ENCODE measurements around the gene AKT1. TPM values are rescaled to one million over a fixed set of nuclear protein-coding genes. Genes with fewer than 3 reads are reported as not detected.

AKT1 gene
- total and polyA plus RNA-seq, 2 of the 13 experiments (the other 11 are each of a cell fraction or from before 2014, with no cell fraction given): 96.2 to 116 TPM

DNA sequence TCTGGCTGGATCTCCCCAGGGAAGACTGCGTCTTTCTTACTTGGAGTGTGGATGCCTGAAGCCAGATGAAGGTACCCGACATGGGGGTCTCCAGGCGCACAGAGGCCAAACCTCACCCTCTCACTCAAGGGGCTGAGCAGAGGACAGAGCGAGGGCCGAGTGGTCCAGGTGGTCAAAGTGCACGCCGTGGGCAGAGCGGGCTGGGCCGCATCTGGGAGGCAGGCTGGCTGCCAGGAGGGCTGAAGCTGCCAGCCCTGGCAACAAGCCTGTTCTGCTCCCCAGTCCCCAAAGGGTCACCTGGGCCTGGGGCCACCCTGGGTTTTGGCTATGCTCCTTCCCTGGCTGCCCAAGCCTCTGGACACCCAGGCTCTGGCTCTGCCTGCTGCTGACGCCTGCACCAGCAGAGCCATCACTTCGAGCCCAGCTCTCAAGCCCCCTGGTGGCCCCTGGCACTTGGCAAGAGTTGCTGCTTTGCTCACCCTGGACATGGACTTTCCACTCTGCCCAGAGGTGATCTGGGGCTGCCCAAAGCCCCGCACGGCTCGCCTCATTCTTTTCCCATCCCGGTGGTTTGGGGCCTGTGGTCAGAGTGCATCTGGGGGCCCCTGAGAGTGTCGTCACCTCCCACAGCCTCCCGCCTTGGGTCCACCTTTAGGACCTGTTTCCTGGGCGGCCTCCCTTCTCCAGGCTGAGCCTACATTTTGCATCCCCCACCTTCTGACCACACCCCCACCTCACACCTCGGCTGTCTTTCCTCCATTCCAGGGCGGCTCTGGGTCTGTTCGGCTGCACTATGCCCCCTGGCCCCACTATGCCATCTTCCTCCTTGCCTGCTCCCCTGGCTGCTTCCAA, 68.7 kb downstream of the AKT1 start (continued):
- TF ChIP-seq, protein P1, sequence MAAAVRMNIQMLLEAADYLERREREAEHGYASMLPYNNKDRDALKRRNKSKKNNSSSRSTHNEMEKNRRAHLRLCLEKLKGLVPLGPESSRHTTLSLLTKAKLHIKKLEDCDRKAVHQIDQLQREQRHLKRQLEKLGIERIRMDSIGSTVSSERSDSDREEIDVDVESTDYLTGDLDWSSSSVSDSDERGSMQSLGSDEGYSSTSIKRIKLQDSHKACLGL (CRISPR knock-in tag; IDR thresholded peaks at IDR 0.05): peak; percentile 70; the same call in 1 of the 2 replicates
- 0 out of 2 replicates have a peak, but pooled peaks have one; percentile 24 for TF ChIP-seq NR2F6 (IDR thresholded peaks at IDR 0.05)
- peak; percentile 54; the same call in 1 of the 2 replicates for TF ChIP-seq NR2F6 (CRISPR knock-in tag; IDR thresholded peaks at IDR 0.05)
- TF ChIP-seq, protein P2, sequence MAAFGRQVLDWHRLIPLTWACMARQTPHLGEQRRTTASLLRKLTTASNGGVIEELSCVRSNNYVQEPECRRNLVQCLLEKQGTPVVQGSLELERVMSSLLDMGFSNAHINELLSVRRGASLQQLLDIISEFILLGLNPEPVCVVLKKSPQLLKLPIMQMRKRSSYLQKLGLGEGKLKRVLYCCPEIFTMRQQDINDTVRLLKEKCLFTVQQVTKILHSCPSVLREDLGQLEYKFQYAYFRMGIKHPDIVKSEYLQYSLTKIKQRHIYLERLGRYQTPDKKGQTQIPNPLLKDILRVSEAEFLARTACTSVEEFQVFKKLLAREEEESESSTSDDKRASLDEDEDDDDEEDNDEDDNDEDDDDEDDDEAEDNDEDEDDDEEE (CRISPR knock-in tag; IDR thresholded peaks at IDR 0.05): no peak
- no peak for TF ChIP-seq TOPORS (CRISPR knock-in tag; IDR thresholded peaks at IDR 0.05)
- TF ChIP-seq, protein P3, sequence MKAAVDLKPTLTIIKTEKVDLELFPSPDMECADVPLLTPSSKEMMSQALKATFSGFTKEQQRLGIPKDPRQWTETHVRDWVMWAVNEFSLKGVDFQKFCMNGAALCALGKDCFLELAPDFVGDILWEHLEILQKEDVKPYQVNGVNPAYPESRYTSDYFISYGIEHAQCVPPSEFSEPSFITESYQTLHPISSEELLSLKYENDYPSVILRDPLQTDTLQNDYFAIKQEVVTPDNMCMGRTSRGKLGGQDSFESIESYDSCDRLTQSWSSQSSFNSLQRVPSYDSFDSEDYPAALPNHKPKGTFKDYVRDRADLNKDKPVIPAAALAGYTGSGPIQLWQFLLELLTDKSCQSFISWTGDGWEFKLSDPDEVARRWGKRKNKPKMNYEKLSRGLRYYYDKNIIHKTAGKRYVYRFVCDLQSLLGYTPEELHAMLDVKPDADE (CRISPR knock-in tag; IDR thresholded peaks at IDR 0.05): no peak
- no peak for TF ChIP-seq SUZ12 (IDR thresholded peaks at IDR 0.05; ENCODE audit: low read depth, low read length)
- TF ChIP-seq, protein P4, sequence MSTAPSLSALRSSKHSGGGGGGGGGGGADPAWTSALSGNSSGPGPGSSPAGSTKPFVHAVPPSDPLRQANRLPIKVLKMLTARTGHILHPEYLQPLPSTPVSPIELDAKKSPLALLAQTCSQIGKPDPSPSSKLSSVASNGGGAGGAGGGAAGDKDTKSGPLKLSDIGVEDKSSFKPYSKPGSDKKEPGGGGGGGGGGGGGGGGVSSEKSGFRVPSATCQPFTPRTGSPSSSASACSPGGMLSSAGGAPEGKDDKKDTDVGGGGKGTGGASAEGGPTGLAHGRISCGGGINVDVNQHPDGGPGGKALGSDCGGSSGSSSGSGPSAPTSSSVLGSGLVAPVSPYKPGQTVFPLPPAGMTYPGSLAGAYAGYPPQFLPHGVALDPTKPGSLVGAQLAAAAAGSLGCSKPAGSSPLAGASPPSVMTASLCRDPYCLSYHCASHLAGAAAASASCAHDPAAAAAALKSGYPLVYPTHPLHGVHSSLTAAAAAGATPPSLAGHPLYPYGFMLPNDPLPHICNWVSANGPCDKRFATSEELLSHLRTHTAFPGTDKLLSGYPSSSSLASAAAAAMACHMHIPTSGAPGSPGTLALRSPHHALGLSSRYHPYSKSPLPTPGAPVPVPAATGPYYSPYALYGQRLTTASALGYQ (CRISPR knock-in tag; IDR thresholded peaks at IDR 0.05): no peak
- no peak for TF ChIP-seq MAFF (IDR thresholded peaks at IDR 0.05; ENCODE audit: low read depth, low read length)
- TF ChIP-seq MAFK (conservative IDR thresholded peaks at IDR 0.05 in 1 of 2, IDR thresholded peaks at IDR 0.05 in 1 of 2; ENCODE audit: low read length in 2 of 2): no peak
- TF ChIP-seq TAF15 (IDR thresholded peaks at IDR 0.05; ENCODE audit: low read depth, low read length, poor library complexity, severe bottlenecking): no peak
- no peak for TF ChIP-seq ZNF441 (CRISPR knock-in tag; IDR thresholded peaks at IDR 0.05; ENCODE audit: borderline replicate concordance)
- TF ChIP-seq ZNF12 (CRISPR knock-in tag; IDR thresholded peaks at IDR 0.05): no peak
- 0 out of 2 replicates have a peak, but pooled peaks have one; percentile 32 for TF ChIP-seq REPIN1 (CRISPR knock-in tag; IDR thresholded peaks at IDR 0.05; ENCODE audit: borderline replicate concordance, low read depth)
- TF ChIP-seq ZNF224 (CRISPR knock-in tag; IDR thresholded peaks at IDR 0.05): no peak
- TF ChIP-seq, protein P5, sequence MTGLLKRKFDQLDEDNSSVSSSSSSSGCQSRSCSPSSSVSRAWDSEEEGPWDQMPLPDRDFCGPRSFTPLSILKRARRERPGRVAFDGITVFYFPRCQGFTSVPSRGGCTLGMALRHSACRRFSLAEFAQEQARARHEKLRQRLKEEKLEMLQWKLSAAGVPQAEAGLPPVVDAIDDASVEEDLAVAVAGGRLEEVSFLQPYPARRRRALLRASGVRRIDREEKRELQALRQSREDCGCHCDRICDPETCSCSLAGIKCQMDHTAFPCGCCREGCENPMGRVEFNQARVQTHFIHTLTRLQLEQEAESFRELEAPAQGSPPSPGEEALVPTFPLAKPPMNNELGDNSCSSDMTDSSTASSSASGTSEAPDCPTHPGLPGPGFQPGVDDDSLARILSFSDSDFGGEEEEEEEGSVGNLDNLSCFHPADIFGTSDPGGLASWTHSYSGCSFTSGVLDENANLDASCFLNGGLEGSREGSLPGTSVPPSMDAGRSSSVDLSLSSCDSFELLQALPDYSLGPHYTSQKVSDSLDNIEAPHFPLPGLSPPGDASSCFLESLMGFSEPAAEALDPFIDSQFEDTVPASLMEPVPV (CRISPR knock-in tag; IDR thresholded peaks at IDR 0.05): no peak
- no peak for TF ChIP-seq ZKSCAN8 (CRISPR knock-in tag; IDR thresholded peaks at IDR 0.05; ENCODE audit: borderline replicate concordance)
- TF ChIP-seq ZSCAN21 (CRISPR knock-in tag; IDR thresholded peaks at IDR 0.05; ENCODE audit: borderline replicate concordance): peak; percentile 54; the same call in 1 of the 2 replicates
- no peak for TF ChIP-seq ZNF335 (CRISPR knock-in tag; IDR thresholded peaks at IDR 0.05)
- no peak for TF ChIP-seq ZNF598 (CRISPR knock-in tag; IDR thresholded peaks at IDR 0.05; ENCODE audit: borderline replicate concordance)
- TF ChIP-seq FOXJ3 (CRISPR knock-in tag; IDR thresholded peaks at IDR 0.05; ENCODE audit: borderline replicate concordance): no peak
